Type B pancreatic cell (in vitro differentiated cells): Measurements from ENCODE around the gene NR2E3. TPM values are rescaled to one million over a fixed set of nuclear protein-coding genes. Genes with fewer than 3 reads are reported as not detected.

Experiments
- DNase-seq: peaks from one replicate; pipeline ENCODE4 v3.0.0; 2021; ENCODE audit warnings: mixed read lengths; ENCODE audit not compliant: unreplicated experiment; ENCODE audit errors: extremely low spot score
- H3K27ac Mint-ChIP-seq: 2 replicates; pipeline ENCODE4 v1.8.0; 2021; ENCODE audit warnings: mild to moderate bottlenecking, mixed read lengths
- H3K27me3 Mint-ChIP-seq: 2 replicates; pipeline ENCODE4 v1.8.0; 2021; ENCODE audit warnings: mixed read lengths
- H3K36me3 Mint-ChIP-seq: 2 replicates; pipeline ENCODE4 v1.8.0; 2021; ENCODE audit warnings: mixed read lengths
- H3K4me1 Mint-ChIP-seq: one replicate; pipeline ENCODE4 v1.8.0; 2021; ENCODE audit warnings: mixed read lengths; ENCODE audit not compliant: unreplicated experiment
- H3K4me3 Mint-ChIP-seq: 2 replicates; pipeline ENCODE4 v1.8.0; 2021; ENCODE audit warnings: mild to moderate bottlenecking, mixed read lengths
- H3K9me3 Mint-ChIP-seq: 2 replicates; pipeline ENCODE4 v1.8.0; 2021; ENCODE audit warnings: mixed read lengths
- CTCF ChIP-seq: fragments of 200-600 bp; sonication (generic); conservative IDR thresholded peaks from 2 replicates; pipeline ENCODE4 v1.5.0; 2021; ENCODE audit warnings: antibody characterized with exemption, mild to moderate bottlenecking
- total RNA-seq: library from RNA; stranded (reverse); gene quantifications from 2 replicates; pipeline ENCODE4 v1.2.1, GENCODE V29; 2021; ENCODE audit warnings: low replicate concordance

Gene NR2E3
- total RNA-seq, 1 donor from 2014 or later = 0.94 TPM

DNA sequence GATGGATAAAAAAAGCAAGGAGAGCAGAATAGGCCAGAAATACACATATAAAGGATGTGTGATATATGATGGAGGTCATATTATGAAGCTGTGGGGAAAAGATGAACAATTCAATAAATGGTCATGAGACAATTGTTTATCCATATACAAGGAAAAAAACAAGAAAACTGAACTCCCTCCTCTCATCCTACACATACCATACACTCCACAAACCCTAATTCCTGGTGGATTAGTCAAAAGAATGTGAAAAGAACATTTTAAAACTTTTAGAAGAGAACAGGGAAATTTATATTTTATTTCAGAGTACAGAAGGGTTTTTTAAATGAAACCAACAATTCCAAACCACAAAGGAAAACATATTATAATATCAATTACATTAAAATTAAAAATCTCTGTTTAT is 34.5 kb upstream of the NR2E3 start:
- Mint-ChIP-seq H3K4me1 (peaks cover 7% of the 10 kb centered on the region), H3K27ac (no peak overlapping the region), H3K27me3 (no peaks in the 10 kb centered on the region), H3K4me3 (no peak overlapping the region), H3K9me3 (no peaks in the 10 kb centered on the region), H3K36me3 (peaks cover 9% of the 10 kb centered on the region)
- no peak for TF ChIP-seq CTCF
- no peak for DNase-seq

DNA sequence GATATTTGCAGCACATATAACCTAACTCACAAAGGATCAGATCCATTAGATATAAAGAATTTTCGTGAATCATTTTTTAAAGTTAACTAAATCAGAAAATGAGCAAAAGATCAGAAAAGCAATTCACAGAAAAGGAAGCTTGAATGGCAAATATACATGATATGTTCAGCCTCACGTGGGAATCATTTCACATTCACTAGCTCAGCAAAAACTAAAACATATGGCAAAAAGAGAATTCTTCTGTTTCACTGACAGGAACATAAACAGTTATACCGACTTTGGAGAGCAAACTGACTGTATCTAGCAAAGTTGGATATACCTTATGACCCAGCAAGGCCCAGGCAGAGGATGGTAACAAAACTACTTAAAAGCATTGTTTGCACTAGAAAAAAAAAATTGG is 34.0 kb upstream of the NR2E3 start:
- H3K9me3 Mint-ChIP-seq = no peaks in the 10 kb centered on the region
- H3K27ac Mint-ChIP-seq = no peak overlapping the region
- peaks cover 7% of the 10 kb centered on the region for H3K4me1 Mint-ChIP-seq
- no peak for DNase-seq
- H3K4me3 Mint-ChIP-seq = no peak overlapping the region
- no peak for TF ChIP-seq CTCF
- H3K27me3 Mint-ChIP-seq = no peaks in the 10 kb centered on the region
- H3K36me3 Mint-ChIP-seq = peaks cover 4% of the 10 kb centered on the region

DNA sequence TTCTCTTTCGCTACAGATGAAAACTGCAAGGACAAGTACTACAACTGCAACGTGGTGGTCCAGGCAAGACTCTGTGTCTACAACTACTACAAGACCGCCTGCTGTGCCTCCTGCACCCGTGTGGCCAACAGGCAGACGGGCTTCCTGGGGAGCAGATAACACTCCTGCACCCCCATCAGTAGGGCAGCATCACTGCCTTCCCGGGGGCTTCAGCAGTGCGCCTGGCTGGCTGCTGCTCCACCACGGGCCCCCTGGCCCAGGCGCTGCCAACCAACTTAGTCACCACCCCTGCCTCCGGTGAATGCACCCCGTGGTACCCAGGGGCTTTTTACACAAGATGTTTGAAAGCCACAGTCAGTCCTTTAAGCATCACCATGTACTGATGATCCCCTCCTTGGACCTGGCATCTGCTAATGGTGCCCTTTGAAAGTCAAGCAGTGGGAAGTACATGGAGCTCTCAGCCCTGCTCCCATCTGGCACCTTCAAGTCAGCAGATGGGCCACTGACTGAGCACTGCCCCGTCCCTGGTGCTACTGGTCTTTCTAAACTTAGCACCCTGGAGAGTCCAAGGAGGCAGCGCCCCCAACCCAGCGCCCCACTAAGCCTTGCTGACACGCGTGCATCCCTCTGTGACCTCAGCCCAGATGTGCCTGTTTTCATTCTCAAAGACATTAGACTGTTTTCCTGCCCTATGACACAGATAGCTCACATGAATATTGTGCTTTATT is 33.0 kb upstream of the NR2E3 start:
- Mint-ChIP-seq H3K36me3 (no peaks in the 10 kb centered on the region), H3K27ac (no peak overlapping the region), H3K9me3 (no peaks in the 10 kb centered on the region), H3K4me3 (no peak overlapping the region), H3K27me3 (no peaks in the 10 kb centered on the region), H3K4me1 (peaks cover 7% of the 10 kb centered on the region)
- TF ChIP-seq CTCF = no peak
- peak; percentile 49 for DNase-seq

DNA sequence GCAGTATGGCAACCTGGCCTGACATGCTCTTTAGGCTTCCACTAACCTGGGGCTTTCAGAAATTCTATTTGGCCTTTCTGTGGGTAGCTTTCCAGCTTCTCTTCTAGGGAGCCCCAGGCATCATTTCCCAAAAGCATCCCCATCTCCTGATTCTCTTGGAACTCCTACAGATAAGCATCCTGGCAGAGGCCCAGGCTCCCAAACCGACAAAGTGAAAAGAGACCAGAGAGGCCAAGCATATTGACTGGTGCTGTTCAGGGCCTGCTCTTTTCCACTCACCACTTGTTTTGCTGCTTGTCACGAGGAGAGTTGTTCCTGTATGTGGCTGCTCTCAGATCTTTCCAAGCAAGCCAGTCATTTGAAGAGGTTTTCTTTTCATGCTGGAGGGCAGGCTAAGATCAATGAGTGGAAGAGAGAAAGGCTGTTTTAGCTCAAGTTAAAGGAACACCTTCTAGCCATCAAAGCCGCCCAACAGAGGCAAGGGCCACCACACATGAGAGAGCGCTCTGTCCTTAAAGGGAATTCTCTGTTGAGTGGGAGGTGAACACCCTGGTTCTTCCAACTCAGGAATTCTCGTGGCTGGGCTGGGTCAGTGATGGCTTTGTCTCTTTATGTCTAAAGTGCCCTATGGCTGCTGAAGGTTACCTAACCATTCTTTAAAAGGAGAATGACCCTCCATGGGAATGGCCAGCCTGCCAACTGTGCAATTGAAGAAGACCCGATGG is 31.1 kb upstream of the NR2E3 start:
- no peaks in the 10 kb centered on the region for H3K36me3 Mint-ChIP-seq
- H3K9me3 Mint-ChIP-seq = no peaks in the 10 kb centered on the region
- DNase-seq = peak; percentile 37
- peaks cover 7% of the 10 kb centered on the region for H3K4me1 Mint-ChIP-seq
- no peak overlapping the region for H3K27ac Mint-ChIP-seq
- H3K27me3 Mint-ChIP-seq = no peaks in the 10 kb centered on the region
- no peak for TF ChIP-seq CTCF
- no peak overlapping the region for H3K4me3 Mint-ChIP-seq

DNA sequence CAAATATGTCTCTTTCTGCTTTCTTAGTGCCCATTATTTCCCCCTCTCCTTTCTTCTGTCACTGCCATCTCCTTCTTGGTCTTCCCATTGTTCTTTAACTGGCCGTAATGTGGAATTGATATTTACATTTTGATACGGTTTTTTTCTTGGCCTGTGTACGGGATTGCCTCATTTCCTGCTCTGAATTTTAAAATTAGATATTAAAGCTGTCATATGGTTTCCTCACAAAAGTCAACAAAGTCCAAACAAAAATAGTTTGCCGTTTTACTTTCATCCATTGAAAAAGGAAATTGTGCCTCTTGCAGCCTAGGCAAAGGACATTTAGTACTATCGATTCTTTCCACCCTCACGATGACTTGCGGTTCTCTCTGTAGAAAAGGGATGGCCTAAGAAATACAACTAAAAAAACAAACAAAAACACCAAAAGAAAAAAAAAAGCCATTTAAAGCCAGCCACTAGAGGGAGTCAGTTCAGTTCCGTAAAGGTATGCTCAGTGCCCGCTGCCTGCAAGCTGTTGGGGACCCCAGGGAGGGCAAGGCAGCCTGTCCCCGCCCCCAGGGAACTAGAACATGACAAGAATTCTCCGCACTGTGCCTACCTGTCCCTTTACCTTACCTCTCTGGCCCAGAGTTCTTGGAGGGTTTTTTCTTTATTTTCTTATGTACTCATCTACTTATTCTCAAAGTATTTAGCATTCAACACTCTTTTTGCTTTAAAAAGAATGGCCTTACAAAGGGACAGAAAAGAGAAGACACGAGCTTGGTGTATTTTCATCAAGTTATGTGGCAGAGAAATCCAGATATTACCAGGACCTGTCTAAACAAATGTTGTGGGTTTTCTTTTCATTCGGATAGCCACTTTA is 30.0 kb upstream of the NR2E3 start:
- peak; percentile 36 for DNase-seq
- Mint-ChIP-seq H3K36me3 (no peaks in the 10 kb centered on the region), H3K4me1 (peaks cover 7% of the 10 kb centered on the region), H3K4me3 (no peak overlapping the region), H3K27ac (peak overlapping the region; percentile 55), H3K27me3 (no peaks in the 10 kb centered on the region), H3K9me3 (no peaks in the 10 kb centered on the region)
- peak; percentile 87 for TF ChIP-seq CTCF
